IPS-20b (cell line): ENCODE measurements around the gene MMP17.

Experiments
- H3K27ac ChIP-seq: one replicate; pipeline ENCODE4 v1.5.1; 2013; ENCODE audit warnings: low read length
- H3K27me3 ChIP-seq: 2 replicates; pipeline ENCODE4 v1.6.1; 2013; ENCODE audit warnings: mild to moderate bottlenecking, low read length, inconsistent platforms; ENCODE audit not compliant: insufficient read depth
- H3K36me3 ChIP-seq: 2 replicates; pipeline ENCODE4 v1.6.1; 2013; ENCODE audit warnings: low read depth, mild to moderate bottlenecking, inconsistent platforms, low read length, moderate library complexity; ENCODE audit not compliant: insufficient read depth
- H3K4me1 ChIP-seq: 2 replicates; pipeline ENCODE4 v1.6.1; 2013; ENCODE audit warnings: mild to moderate bottlenecking, control low read depth, inconsistent platforms, low read length, moderate library complexity; ENCODE audit not compliant: insufficient read depth
- H3K4me3 ChIP-seq: 2 replicates; pipeline ENCODE4 v1.5.1; 2013; ENCODE audit warnings: mild to moderate bottlenecking, low read length, inconsistent platforms
- H3K9ac ChIP-seq: 2 replicates; pipeline ENCODE4 v1.6.1; 2013; ENCODE audit warnings: low read depth, mild to moderate bottlenecking, inconsistent platforms, low read length, moderate library complexity
- H3K9me3 ChIP-seq: 2 replicates; pipeline ENCODE4 v1.6.1; 2013; ENCODE audit warnings: mild to moderate bottlenecking, low read depth, low read length, inconsistent platforms; ENCODE audit not compliant: insufficient read depth

The MMP17 gene

DNA sequence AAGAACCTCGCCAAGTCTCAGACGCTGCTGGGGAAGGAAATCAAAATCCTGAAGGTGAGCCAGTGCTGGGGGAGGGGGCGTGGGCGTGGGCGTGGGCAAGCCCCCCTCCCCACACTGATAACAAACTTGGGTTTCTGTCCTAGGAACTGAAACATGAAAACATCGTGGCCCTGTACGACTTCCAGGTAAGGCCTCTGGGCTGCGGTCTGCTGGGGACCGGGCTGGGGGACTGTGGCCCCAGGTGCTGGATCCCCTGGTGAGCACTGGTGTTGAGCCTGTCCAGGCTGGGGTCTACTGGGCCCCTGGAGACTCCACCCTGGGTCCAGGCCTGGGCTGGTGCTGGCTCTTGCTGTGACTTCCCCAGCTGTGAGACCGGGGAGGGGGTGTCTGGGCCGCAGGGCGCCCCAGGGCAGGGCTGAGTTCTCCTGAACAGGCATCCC lies 67.5 kb downstream of the MMP17 start:
- no peaks in the 10 kb centered on the region for H3K9me3 ChIP-seq
- peaks cover 3% of the 10 kb centered on the region; the same call in 1 of the 2 replicates for H3K4me1 ChIP-seq
- H3K9ac ChIP-seq: peak overlapping the region; percentile 67; the same call in 1 of the 2 replicates
- peaks cover 14% of the 10 kb centered on the region; the same call in 1 of the 2 replicates for H3K36me3 ChIP-seq
- peak overlapping the region; percentile 78 for H3K4me3 ChIP-seq
- H3K27ac ChIP-seq: no peak overlapping the region
- H3K27me3 ChIP-seq: no peaks in the 10 kb centered on the region

DNA sequence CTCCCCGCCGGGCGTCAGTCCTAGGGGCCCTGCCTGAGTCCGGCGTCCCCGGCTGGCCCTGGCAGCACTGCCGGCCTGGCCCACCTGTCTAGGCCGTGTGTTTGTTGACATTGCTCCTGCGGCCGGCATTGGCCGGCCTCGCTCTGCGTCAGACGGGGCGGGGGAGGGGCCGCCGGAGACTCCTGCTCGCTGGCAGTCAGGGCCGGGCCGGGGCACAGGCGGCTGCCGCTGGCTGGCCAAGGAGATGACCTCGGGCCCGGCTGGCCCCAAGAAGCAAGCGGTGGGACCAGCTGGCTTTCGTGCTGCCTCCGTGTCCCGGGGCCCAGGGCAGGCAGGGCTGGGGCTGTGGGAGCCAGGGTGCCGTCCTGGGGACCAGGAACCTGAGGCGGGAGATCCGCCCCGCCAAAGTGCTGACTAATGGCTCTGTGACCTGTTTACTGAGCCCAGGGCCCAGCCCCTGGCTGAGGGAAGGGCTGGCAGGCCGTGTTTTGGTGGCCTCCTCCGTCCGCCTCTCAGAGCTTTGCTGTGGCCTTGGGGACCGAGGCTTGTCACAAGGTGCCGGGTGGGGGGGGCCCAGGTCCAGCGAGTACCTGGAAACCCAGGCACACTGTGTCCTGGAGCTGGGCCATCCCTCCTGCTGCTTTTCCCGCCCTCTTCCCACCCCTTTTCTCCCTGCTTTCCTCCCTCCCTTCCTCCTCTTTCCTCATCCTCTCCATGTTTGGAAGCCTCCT lies 68.1 kb downstream of the MMP17 start:
- no peaks in the 10 kb centered on the region for H3K9me3 ChIP-seq
- H3K27ac ChIP-seq: no peak overlapping the region
- peak overlapping the region; percentile 73; the same call in 1 of the 2 replicates for H3K9ac ChIP-seq
- no peaks in the 10 kb centered on the region for H3K27me3 ChIP-seq
- H3K36me3 ChIP-seq: peaks cover 14% of the 10 kb centered on the region; the same call in 1 of the 2 replicates
- H3K4me1 ChIP-seq: peaks cover 3% of the 10 kb centered on the region; the same call in 1 of the 2 replicates
- peak overlapping the region; percentile 78; the same call in 1 of the 2 replicates for H3K4me3 ChIP-seq

DNA sequence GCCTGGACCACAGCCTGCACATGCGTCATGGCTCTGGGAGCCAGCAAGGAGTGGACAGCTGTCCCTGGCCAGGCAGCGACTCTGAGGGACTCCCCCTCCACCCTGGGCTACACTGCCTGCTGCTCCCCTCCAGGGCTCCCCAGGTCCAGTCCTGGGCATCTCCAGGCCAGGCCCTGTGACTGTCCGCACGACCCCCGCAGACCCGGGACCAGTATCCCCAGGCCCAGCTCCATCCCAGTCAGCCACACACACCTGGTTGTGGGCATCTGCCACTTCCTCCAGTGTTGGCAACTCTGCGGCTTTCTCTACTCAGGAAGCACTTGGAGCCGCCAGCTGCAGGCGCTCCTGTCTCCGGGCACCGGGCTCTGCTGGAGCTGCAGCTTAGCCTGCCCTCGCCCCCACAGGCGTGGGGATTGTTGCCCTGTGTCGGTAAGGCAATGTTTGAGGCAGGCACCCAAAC lies 68.6 kb downstream of the MMP17 start:
- Histone ChIP-seq H3K27me3 (no peaks in the 10 kb centered on the region), H3K4me1 (peaks cover 3% of the 10 kb centered on the region; the same call in 1 of the 2 replicates), H3K36me3 (peaks cover 14% of the 10 kb centered on the region; the same call in 1 of the 2 replicates), H3K9me3 (no peaks in the 10 kb centered on the region), H3K27ac (no peak overlapping the region), H3K4me3 (peak overlapping the region; percentile 78; the same call in 1 of the 2 replicates), H3K9ac (peak overlapping the region; percentile 73; the same call in 1 of the 2 replicates)

DNA sequence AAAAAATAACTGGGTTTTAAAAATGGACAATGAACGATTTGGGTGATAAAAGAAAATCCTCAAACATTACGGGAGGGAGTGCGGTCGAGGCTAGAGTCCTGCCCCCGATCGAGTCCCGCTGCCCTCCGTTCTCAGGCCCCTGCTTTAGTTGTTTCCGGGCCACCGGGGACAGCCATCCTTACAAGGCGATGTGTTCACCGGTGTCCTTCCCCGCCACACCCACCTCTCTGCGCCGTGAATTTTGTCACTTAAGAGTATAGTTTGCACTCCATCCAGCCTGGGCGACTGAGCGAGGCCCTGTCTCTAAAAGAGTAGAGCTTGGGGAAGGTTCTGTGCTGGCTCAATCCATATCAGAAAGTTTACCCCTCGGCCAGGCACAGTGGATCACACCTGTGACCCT lies 69.1 kb downstream of the MMP17 start:
- Histone ChIP-seq H3K9ac (peak overlapping the region; percentile 73; the same call in 1 of the 2 replicates), H3K4me3 (no peak overlapping the region), H3K36me3 (peaks cover 14% of the 10 kb centered on the region; the same call in 1 of the 2 replicates), H3K4me1 (peaks cover 3% of the 10 kb centered on the region; the same call in 1 of the 2 replicates), H3K27ac (no peak overlapping the region), H3K27me3 (no peaks in the 10 kb centered on the region), H3K9me3 (no peaks in the 10 kb centered on the region)

- Histone ChIP-seq H3K27ac (no peak overlapping the region), H3K9ac (no peak overlapping the region), H3K4me3 (no peak overlapping the region), H3K9me3 (no peaks in the 10 kb centered on the region), H3K4me1 (peaks cover 3% of the 10 kb centered on the region; the same call in 1 of the 2 replicates), H3K27me3 (no peaks in the 10 kb centered on the region), H3K36me3 (peaks cover 14% of the 10 kb centered on the region; the same call in 1 of the 2 replicates)
These were observed 69.7 kb downstream of the MMP17 start for GRCh38 chr12:131897875-131898274.

DNA sequence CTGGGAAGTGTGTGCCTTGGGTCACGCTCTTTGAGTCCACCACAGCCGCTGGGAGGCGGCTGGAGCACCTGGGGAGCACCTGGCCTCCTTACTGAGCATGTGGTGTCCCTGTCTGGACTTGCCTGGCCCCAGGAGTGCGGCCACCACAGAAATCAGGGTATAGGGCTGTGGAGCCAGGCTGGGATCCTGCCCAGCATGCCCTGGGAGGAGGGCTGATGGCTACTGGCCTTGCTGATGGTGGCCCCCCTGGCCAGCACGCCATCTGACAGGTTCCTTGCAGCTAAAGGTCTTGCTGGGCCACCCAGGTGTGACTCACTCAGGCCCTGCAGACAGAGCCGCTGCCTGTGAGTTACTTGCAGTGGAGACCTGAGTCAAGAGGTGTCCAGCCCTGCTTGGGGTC lies 72.2 kb downstream of the MMP17 start:
- H3K36me3 ChIP-seq: peaks cover 14% of the 10 kb centered on the region; the same call in 1 of the 2 replicates

More for the DNA sequence above, 72.2 kb downstream of the MMP17 start:
- Histone ChIP-seq H3K4me1 (peaks cover 3% of the 10 kb centered on the region; the same call in 1 of the 2 replicates), H3K9me3 (no peaks in the 10 kb centered on the region), H3K27ac (no peak overlapping the region), H3K4me3 (no peak overlapping the region), H3K9ac (no peak overlapping the region), H3K27me3 (no peaks in the 10 kb centered on the region)
